ENCODE results near the gene PLP1.
"Not testable (repeated sequence)": the region's sequence is repeated elsewhere in the genome, so short reads cannot be mapped to it uniquely, and the experiment has no call there.

The PLP1 gene

GRCh38 chrX:103780336-103781061 lies 3.9 kb downstream of the PLP1 start:
- DNase-seq (ENCODE audit: insufficient read length, low spot score) (no peak), FAIRE-seq (no peak)

GRCh38 chrX:103781062-103781402 lies 4.4 kb downstream of the PLP1 start:
- DNase-seq (ENCODE audit: insufficient read length, low spot score) (no peak), FAIRE-seq (no peak)

GRCh38 chrX:103781706-103782105 lies 5.1 kb downstream of the PLP1 start:
- DNase-seq (ENCODE audit: insufficient read length, low spot score): no peak
- FAIRE-seq: no peak

GRCh38 chrX:103782640-103783039 lies 6.0 kb downstream of the PLP1 start:
- DNase-seq (ENCODE audit: insufficient read length, low spot score): no peak
- no peak for FAIRE-seq

- FAIRE-seq (no peak), DNase-seq (ENCODE audit: insufficient read length, low spot score) (no peak)
These were observed 6.6 kb downstream of the PLP1 start for GRCh38 chrX:103783196-103783595.

GRCh38 chrX:103783971-103784370 lies 7.3 kb downstream of the PLP1 start:
- DNase-seq (ENCODE audit: insufficient read length, low spot score): no peak
- no peak for FAIRE-seq

GRCh38 chrX:103789004-103789403 lies 12.4 kb downstream of the PLP1 start:
- DNase-seq (ENCODE audit: insufficient read length, low spot score): no peak
- FAIRE-seq: no peak

- FAIRE-seq: no peak
- no peak for DNase-seq (ENCODE audit: insufficient read length, low spot score)
These were observed 14.6 kb downstream of the PLP1 start for GRCh38 chrX:103791228-103791627.

GRCh38 chrX:103791826-103792485 lies 15.3 kb downstream of the PLP1 start:
- no peak for DNase-seq (ENCODE audit: insufficient read length, low spot score)
- FAIRE-seq: no peak

GRCh38 chrX:103792916-103793544 lies 16.4 kb downstream of the PLP1 start:
- peak; percentile 4 for DNase-seq (ENCODE audit: insufficient read length, low spot score)
- FAIRE-seq: no peak

- no peak for DNase-seq (ENCODE audit: insufficient read length, low spot score)
- no peak for FAIRE-seq
These were observed 16.9 kb downstream of the PLP1 start for GRCh38 chrX:103793545-103793940.

GRCh38 chrX:103794119-103794518 lies 17.5 kb downstream of the PLP1 start:
- no peak for FAIRE-seq

GRCh38 chrX:103797691-103798090 lies 21.1 kb downstream of the PLP1 start:
- no peak for FAIRE-seq
- DNase-seq (ENCODE audit: insufficient read length, low spot score): no peak

More at GRCh38 chrX:103794119-103794518, 17.5 kb downstream of the PLP1 start:
- DNase-seq (ENCODE audit: insufficient read length, low spot score): no peak

- DNase-seq (ENCODE audit: insufficient read length, low spot score) (no peak), FAIRE-seq (no peak)
These were observed 23.7 kb downstream of the PLP1 start for GRCh38 chrX:103800318-103800717.

- DNase-seq (ENCODE audit: insufficient read length, low spot score) (no peak), FAIRE-seq (no peak)
These were observed 29.2 kb downstream of the PLP1 start for GRCh38 chrX:103805860-103806259.

GRCh38 chrX:103806862-103807474 lies 30.3 kb downstream of the PLP1 start:
- no peak for FAIRE-seq

GRCh38 chrX:103811858-103812257 lies 35.2 kb downstream of the PLP1 start:
- DNase-seq (ENCODE audit: insufficient read length, low spot score): no peak
- no peak for FAIRE-seq

More at GRCh38 chrX:103806862-103807474, 30.3 kb downstream of the PLP1 start:
- DNase-seq (ENCODE audit: insufficient read length, low spot score): no peak

- not testable (repeated sequence) for FAIRE-seq; DNase-seq (ENCODE audit: insufficient read length, low spot score)
These were observed 40.5 kb downstream of the PLP1 start for GRCh38 chrX:103817101-103817500.

- FAIRE-seq: no peak
- no peak for DNase-seq (ENCODE audit: insufficient read length, low spot score)
These were observed 40.9 kb downstream of the PLP1 start for GRCh38 chrX:103817502-103817901.

- DNase-seq (ENCODE audit: insufficient read length, low spot score) (no peak), FAIRE-seq (no peak)
These were observed 42.4 kb downstream of the PLP1 start for GRCh38 chrX:103818842-103819619.

GRCh38 chrX:103820802-103821201 lies 44.2 kb downstream of the PLP1 start:
- FAIRE-seq; DNase-seq (ENCODE audit: insufficient read length, low spot score): not testable (repeated sequence)
